Prostate gland (tissue), 2 donors: ENCODE data around the gene C1orf35. TPM values are rescaled to one million over a fixed set of nuclear protein-coding genes. Genes with fewer than 3 reads are reported as not detected.

Experiments
- DNase-seq: peaks from one replicate; pipeline ENCODE4 v3.0.0-alpha.2; 2019; ENCODE audit warnings: low spot score
- H3K27ac ChIP-seq, 2 donors: fragments of 200-600 bp; sonication (generic); 2 replicates each; pipeline ENCODE4 v1.5.1; 2017 to 2019
- H3K27me3 ChIP-seq: fragments of 200-600 bp; sonication (generic); replicated peaks from 2 replicates; pipeline ENCODE4 v1.5.1; 2019; ENCODE audit not compliant: insufficient read depth
- H3K36me3 ChIP-seq, 2 donors: fragments of 200-600 bp; sonication (generic); 1 replicate in 1 of 2; 2 replicates in 1 of 2; pipeline versions ENCODE4 v1.5.1 to v1.8.1; 2017 to 2019
- H3K4me1 ChIP-seq: fragments of 200-600 bp; sonication (generic); replicated peaks from 2 replicates; pipeline ENCODE4 v1.5.1; 2019
- H3K4me3 ChIP-seq, 2 donors: fragments of 200-600 bp; sonication (generic); 2 replicates each; pipeline ENCODE4 v1.5.1; 2017 to 2019
- H3K9me3 ChIP-seq: fragments of 200-600 bp; sonication (generic); 2 replicates; pipeline ENCODE4 v1.5.1; 2017
- POLR2A ChIP-seq: fragments of 450-650 bp; IDR thresholded peaks from one replicate; pipeline ENCODE4 v1.6.1; 2016; ENCODE audit warnings: antibody characterized with exemption, mild to moderate bottlenecking
- POLR2AphosphoS5 ChIP-seq: sonication (generic); formaldehyde crosslinking; IDR thresholded peaks from one replicate; pipeline ENCODE4 v1.6.1; 2017; ENCODE audit warnings: antibody characterized with exemption
- WGBS: methylation state at CpG from one replicate; pipeline ENCODE4 v1.1.5; 2018; 5-methylcytosine and 5-hydroxymethylcytosine counted together
- intact Hi-C: fragments of 100-400 bp; cut with DNase I; formaldehyde crosslinking; loops from one replicate; pipeline ENCODE4 v1.14.2; 2022
- total RNA-seq, 2 donors: library from RNA; depleted of rRNA; stranded (reverse); fragments of >200 nt; gene quantifications; one replicate each; pipeline ENCODE4 v1.1.0, GENCODE V29; 2016
- TF ChIP-seq, protein P1 (sequence below), 4 experiments: fragments of 200-600 bp in 2 of 4; fragments of 450-650 bp in 2 of 4; sonication (generic) in 2 of 4; IDR thresholded peaks; 1 replicate in 3 of 4; 2 replicates in 1 of 4; pipeline ENCODE4 v1.5.1; 2016 to 2019; ENCODE audit warnings: antibody characterized with exemption in 4 of 4, mild to moderate bottlenecking in 2 of 4, moderate library complexity in 2 of 4

The C1orf35 gene
- total RNA-seq, 2 donors from 2014 or later: 23.5 TPM

DNA sequence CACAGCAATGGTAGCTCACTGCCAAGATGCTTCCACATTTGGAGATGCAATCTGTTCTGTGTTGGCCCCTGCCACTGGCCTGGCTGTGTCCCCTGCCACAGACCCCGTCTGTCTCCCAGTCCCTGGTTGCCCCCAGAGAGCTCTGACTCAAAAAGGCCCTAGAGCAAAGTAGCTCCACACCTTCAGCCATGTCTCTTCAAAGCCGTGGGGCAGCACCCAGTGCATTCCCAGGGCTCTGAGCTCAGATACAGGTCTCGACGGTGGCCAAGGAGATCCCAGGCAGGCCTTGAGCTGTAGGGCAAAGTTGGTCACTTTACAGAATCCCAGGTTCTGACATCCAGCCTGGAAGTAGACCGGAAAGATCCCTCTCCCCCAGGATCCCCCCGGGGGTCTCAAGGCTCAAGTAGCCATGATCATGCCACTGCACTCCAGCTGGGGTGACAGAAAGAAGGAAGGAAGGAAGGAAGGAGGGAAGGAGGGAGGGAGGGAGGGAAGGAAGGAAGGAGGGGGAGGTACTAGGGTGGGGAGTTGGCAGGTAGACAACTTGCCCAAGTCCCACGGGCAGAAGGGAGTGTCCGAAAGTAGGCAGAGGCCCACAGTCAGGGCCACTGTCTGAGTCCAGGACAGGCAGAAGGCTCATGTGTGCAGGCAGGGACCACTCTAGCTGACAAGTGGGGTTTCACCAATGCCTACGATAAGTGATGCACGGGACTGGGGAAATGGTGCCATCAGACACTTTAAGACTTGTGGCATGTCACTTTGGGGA is 25.4 kb downstream of the C1orf35 start:
- peaks cover 7% of the 10 kb centered on the region for H3K4me1 ChIP-seq
- DNase-seq: no peak
- no peak overlapping the region for H3K27ac ChIP-seq
- TF ChIP-seq POLR2A: no peak
- TF ChIP-seq, protein P1, sequence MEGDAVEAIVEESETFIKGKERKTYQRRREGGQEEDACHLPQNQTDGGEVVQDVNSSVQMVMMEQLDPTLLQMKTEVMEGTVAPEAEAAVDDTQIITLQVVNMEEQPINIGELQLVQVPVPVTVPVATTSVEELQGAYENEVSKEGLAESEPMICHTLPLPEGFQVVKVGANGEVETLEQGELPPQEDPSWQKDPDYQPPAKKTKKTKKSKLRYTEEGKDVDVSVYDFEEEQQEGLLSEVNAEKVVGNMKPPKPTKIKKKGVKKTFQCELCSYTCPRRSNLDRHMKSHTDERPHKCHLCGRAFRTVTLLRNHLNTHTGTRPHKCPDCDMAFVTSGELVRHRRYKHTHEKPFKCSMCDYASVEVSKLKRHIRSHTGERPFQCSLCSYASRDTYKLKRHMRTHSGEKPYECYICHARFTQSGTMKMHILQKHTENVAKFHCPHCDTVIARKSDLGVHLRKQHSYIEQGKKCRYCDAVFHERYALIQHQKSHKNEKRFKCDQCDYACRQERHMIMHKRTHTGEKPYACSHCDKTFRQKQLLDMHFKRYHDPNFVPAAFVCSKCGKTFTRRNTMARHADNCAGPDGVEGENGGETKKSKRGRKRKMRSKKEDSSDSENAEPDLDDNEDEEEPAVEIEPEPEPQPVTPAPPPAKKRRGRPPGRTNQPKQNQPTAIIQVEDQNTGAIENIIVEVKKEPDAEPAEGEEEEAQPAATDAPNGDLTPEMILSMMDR (IDR thresholded peaks at IDR 0.05): no peak
- no peak for TF ChIP-seq POLR2AphosphoS5
- H3K9me3 ChIP-seq: no peaks in the 10 kb centered on the region
- no peaks in the 10 kb centered on the region for H3K27me3 ChIP-seq
- H3K4me3 ChIP-seq: no peak overlapping the region
- H3K36me3 ChIP-seq: no peaks in the 10 kb centered on the region
- 64% methylated on average over 10 of the region's 10 CpGs for WGBS
- intact Hi-C loops: no loop called here

- no peak overlapping the region for H3K27ac ChIP-seq
- H3K9me3 ChIP-seq: no peaks in the 10 kb centered on the region
- 72% methylated on average over 9 of the region's 9 CpGs for WGBS
- DNase-seq: no peak
- peaks cover 7% of the 10 kb centered on the region for H3K4me1 ChIP-seq
- intact Hi-C loops: no loop called here
- H3K36me3 ChIP-seq: no peaks in the 10 kb centered on the region
- no peaks in the 10 kb centered on the region for H3K27me3 ChIP-seq
- H3K4me3 ChIP-seq: no peak overlapping the region
- TF ChIP-seq POLR2A (no peak), POLR2AphosphoS5 (no peak)
- TF ChIP-seq, protein P1 (IDR thresholded peaks at IDR 0.05): no peak
These were observed 26.2 kb downstream of the C1orf35 start for GRCh38 chr1:228076796-228077430.

GRCh38 chr1:228075801-228076271 is 27.3 kb downstream of the C1orf35 start:
- Histone ChIP-seq H3K36me3 (no peaks in the 10 kb centered on the region), H3K4me3 (no peak overlapping the region), H3K4me1 (no peaks in the 10 kb centered on the region), H3K9me3 (no peaks in the 10 kb centered on the region), H3K27ac (no peak overlapping the region), H3K27me3 (no peaks in the 10 kb centered on the region)
- TF ChIP-seq POLR2AphosphoS5 (no peak), POLR2A (no peak)
- TF ChIP-seq, protein P1 (IDR thresholded peaks at IDR 0.05): no peak
- DNase-seq: no peak
- 81% methylated on average over 9 of the region's 9 CpGs for WGBS
- intact Hi-C loops: no loop called here

GRCh38 chr1:228074954-228075730 is 28.0 kb downstream of the C1orf35 start:
- H3K36me3 ChIP-seq: no peaks in the 10 kb centered on the region
- 53% methylated on average over 17 of the region's 18 CpGs for WGBS
- no peak for DNase-seq
- no peak overlapping the region for H3K27ac ChIP-seq
- H3K4me1 ChIP-seq: no peaks in the 10 kb centered on the region
- intact Hi-C loops: no loop called here
- H3K4me3 ChIP-seq: no peak overlapping the region
- no peak for TF ChIP-seq POLR2A
- TF ChIP-seq POLR2AphosphoS5: no peak
- TF ChIP-seq, protein P1 (IDR thresholded peaks at IDR 0.05): no peak
- no peaks in the 10 kb centered on the region for H3K27me3 ChIP-seq
- H3K9me3 ChIP-seq: no peaks in the 10 kb centered on the region
